MV-4-11 (cell line): ENCODE measurements around the gene ACADVL.
A peak's percentile ranks its signal among the peaks of the same experiment; 100 is the strongest.
"Not testable (repeated sequence)": the region's sequence is repeated elsewhere in the genome, so short reads cannot be mapped to it uniquely, and the experiment has no call there.

Experiments
- DNase-seq: peaks from one replicate; lab custom pipeline; 2025; lab: John Stamatoyannopoulos, UW

Gene ACADVL

DNA sequence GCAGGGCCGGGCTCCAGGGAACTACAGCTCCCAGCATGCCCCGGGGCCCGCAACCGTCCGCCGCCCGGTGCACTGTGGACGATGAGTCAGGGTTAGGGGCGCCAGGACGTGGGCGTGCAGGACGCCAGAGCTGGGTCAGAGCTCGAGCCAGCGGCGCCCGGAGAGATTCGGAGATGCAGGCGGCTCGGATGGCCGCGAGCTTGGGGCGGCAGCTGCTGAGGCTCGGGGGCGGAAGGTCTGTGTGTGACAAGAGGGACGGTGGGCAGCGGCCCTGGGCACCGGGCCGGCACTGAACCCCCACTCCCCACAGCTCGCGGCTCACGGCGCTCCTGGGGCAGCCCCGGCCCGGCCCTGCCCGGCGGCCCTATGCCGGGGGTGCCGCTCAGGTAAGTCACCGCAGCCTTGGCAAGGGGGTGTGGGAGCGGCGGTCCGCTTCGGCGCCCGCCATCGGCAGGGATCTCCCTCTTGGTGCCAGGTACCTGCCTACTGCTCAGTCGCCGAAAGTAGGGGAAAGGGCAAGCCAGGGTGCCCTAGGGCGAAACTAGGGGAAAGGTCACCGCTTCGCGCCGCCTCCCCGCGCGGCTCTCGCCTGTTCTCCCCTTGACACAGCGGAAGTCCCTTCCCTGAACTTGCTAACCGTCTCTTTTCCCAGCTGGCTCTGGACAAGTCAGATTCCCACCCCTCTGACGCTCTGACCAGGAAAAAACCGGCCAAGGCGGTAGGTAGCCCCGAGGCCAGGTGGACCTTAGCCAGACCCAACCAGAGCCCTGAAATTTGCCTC lies at the start of gene ACADVL, which contains the start of gene DLG4:
Gene ACADVL, plus strand, starts transcription at position 127 of the 781 bp plus-strand sequence. Its CDS starts 47 bp downstream, at position 174.
Gene DLG4, minus strand, starts transcription at position 25 of the 781 bp plus-strand sequence.
- peak; percentile 71 for DNase-seq

GRCh38 chr17:7172522-7173191 lies 47.1 kb upstream of the ACADVL start:
- DNase-seq, result not testable (repeated sequence)

DNA sequence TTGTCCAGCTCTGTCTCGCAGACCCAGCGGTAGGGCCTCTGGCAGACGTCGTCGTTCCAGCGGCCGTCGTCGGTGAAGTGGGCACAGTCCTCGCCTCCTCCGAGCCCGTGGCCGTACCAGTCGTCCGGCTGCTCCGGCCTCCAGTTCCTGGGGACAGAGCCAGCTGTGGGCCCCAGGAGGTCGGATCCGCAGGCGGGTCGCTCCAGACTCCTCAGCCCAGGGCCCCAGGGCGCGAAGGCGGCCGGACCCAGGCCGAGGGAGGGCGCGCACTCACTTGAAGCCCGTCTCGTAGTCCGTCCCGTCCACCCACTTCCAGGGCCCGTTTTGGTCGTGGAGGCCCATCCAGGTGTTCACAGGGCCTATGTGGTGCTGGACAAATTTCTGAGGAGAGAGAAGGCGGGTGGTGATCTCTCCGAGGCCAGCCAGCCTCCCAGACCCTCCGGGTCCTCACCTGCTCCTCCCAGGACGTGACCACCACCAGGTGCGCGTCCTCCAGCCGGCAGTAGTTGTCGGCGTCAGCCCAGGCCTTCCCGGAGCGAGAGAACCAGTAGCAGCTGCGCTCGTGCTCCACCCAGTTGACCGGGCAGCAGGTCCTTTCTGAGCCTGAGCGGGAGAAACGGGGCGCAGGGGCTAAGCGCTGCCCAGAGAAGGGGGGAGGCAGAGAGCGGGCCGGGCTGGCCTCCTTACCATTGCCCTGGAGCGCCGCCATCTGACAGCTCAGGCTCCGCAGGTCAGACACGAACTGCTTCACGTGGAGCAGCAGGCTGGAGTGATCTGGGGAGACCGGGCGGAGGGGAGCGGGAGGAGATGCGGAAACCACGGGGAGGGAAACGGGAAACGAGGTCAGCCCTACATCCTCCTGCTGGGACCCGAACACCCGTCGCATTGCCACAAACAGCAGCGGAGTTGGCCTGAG lies 45.8 kb upstream of the ACADVL start:
- DNase-seq, result peak; percentile 84

GRCh38 chr17:7174603-7175326 lies 45.0 kb upstream of the ACADVL start:
- no peak for DNase-seq

GRCh38 chr17:7175330-7175733 lies 44.4 kb upstream of the ACADVL start:
- DNase-seq, result no peak

DNA sequence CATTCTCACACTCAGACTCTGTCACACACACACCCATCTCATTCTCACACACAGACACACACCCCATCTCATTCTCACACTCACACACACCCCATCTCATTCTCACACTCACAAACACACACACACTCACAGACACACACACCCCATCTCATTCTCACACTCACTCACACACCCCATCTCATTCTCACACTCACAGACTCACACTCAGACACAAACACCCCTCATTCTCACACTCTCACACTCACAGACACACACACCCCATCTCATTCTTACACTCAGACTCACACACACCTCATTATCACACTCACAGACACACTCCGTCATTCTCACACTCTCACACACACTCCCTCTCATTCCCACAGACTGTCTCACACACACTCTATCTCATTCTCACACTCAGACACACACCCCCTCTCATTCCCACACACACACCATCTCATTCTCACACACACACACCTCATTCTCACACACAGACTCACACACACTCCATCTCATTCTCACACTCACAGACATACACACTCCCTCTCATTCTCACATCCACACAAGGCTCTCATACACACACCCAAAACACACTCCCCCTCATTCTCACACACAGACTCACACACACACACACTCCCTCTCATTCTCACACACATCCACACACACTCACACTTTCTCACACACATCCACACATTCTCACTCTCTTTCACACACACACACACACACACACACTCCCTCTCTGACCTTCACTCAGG lies 43.5 kb upstream of the ACADVL start:
- DNase-seq, result no peak

- no peak for DNase-seq
These were observed 42.9 kb upstream of the ACADVL start for GRCh38 chr17:7176841-7177190.

DNA sequence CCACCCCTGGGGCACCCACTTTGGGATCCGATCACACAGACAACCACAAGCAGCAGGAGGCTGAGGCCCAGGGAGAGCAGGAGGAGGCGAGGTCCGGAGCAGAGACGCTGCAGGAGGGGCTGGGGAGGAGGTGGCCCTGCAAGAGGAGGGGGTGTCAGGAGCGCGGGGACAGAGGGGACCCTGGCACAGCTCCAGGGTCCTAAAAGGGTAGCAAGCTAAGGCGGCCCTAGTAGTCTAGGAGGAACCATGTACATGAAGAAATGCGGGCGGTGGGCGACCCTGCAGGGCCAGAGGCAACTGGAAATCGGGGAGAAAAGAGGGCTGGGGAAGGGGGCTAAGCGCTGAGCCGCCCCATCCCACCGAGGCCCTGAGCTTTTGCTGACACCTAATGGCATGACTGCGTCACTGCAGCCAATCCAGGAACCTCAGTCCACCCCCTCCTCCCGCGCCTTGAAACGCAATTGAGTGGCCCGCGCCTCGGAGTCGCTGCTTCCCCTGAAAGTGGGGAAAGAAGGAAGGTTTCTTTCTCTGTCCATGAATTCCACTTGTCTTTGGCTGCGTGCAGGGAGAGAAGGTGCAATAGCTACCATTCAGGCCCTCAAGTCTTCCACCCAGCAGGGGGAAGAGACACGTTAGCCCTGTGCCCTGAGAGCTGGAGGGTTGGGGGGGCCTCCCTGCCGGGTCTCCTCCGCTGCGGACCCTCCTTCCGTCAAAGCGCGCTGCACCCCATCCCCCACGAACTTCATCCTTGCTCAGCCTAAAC lies 42.4 kb upstream of the ACADVL start:
- peak; percentile 55 for DNase-seq

DNA sequence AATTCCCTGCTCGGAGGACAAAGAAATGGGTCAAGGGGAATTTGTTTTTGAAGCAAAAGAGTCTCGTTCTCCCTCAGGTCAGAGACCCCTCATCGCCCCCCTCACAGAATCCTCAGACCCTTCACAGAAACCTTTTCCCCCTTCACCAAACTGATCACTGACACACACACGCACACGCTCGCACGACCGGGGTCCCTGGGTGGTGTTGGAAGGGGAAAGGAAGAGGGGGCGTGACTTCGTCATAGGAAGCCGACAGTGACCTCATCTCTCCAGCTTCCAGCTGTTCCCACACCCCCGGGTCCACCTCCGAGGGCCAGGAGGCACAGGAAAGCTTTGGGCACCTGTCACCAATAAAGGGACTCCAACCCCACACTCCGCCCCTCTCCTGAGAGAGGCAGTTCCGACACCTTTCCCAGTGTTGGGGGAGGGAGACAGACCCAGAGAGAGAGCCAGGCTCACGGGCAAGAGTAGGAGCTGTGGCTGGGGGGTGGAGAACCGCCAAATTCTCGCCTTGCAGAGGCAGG lies 41.7 kb upstream of the ACADVL start:
- DNase-seq, result no peak

- no peak for DNase-seq
These were observed 40.8 kb upstream of the ACADVL start for GRCh38 chr17:7178973-7179316.

DNA sequence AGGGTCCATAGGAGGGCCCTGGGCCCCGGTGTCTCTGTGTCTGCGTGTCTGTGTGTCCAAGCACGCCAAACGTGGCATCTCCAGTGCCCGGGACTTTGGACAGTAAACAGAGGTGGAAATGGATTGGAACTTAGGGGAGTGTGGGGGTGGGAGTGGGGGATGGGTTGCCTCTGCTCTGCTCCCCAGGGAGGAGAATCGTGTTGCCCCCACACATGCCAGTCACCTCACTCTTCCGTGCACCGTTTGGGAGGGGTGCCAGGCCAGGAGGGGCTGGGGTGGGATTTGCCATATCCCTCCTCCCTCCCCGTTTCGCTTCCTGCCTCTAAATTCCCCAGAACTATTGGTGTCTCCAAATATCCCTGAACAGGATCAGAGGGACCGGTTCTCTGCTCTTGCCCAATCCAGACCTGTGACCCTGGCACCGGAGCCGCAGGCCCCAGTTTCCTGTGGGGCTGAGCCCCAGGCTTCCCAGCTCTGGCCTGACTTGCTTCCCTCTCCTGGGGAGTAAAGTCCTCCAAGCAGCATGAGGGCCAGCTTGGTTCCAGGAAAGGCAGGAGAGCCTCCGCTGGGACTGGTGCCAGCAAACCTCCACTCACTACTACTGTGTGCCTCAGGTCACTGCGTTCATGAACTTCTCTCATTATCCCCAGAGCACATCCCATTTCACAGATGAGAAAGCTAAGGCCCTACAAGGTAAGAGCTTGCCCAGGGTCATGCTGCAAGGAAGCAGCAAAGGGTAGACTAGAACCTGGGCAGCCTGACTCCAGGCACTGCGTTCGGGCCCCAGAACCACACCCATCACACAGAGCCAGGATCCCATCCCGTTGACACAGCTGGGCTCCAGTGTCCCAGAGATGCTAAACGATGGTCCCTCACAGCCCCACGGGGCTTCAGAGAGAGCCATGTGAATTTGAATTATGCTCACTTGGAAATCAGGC lies 40.2 kb upstream of the ACADVL start, which contains the start of gene ASGR1:
Gene ASGR1, minus strand, starts transcription at position 54 of the 938 bp plus-strand sequence. CDS start 807 bp downstream, outside the sequence.
- no peak for DNase-seq

GRCh38 chr17:7182101-7182500 lies 37.6 kb upstream of the ACADVL start:
- not testable (repeated sequence) for DNase-seq

GRCh38 chr17:7183433-7184090 lies 36.2 kb upstream of the ACADVL start:
- DNase-seq, result no peak

- DNase-seq, result peak; percentile 51
These were observed 35.6 kb upstream of the ACADVL start for GRCh38 chr17:7184091-7184488.

GRCh38 chr17:7184647-7185046 lies 35.1 kb upstream of the ACADVL start:
- DNase-seq, result no peak

- peak; percentile 26 for DNase-seq
These were observed 33.5 kb upstream of the ACADVL start for GRCh38 chr17:7186241-7186640.

DNA sequence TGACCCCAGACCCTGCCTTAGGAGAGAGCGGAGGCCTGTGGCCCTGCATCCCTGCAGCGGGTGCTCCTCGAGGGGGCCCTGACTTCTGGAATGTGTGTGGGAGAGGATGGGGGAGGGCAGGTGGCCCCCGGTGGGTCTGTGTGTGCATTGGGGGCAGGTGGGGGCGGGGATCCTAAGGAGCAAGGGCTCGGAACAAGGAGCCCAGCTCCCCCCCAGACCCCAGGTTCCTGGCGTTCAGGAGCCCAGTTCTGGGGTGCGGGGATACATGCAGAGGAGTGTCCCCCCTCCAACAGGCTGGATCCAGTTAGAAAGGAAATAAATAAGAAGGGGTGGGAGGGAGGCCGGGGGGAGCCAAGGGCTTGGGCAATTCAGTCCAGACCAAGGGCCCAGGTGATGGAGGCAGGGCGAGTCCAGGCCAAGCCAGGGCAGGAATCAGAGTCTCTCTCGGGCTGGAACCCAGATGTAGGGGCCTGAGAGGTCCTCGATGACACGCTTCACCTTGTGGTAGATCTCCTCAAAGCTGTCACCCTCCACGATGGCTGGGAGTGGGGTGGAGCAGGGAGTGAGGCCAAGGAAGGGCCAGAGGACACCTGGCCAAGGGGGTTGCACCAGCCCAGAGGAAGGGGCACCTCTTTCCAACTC lies 29.3 kb upstream of the ACADVL start:
- DNase-seq, result no peak

DNA sequence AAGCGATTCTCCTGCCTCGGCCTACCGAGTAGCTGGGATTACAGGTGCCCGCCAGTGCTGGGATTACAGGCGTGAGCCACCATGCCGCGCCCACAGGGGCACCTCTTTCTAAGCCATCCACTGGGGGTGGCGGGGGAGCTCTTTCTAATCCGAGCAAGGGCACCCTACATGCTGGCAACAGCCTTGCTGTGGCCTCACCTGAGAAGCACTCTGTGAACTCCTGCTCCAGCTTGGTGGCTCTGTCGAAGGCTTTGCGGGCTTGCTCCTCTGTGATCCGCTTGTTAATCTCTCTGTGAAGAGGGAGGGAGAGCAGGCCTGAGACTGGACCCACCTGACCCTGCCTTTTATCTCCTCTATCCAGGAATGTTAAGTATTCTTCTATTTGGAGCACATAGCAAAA lies 28.7 kb upstream of the ACADVL start:
- no peak for DNase-seq
